Naive thymus-derived CD8-positive, alpha-beta T cell (primary cell): Measurements from ENCODE around the gene PCDHGA2. TPM values are rescaled to one million over a fixed set of nuclear protein-coding genes. Genes with fewer than 3 reads are reported as not detected.
"Not testable (repeated sequence)": the region's sequence is repeated elsewhere in the genome, so short reads cannot be mapped to it uniquely, and the experiment has no call there.

Source experiments
- ATAC-seq, 2 donors: fragments of 150-1000 bp; cut with Tn5 transposase in 1 of 2; sonication (Bioruptor Pico), chemical (Tn5 transposase) in 1 of 2; 1 replicate in 1 of 2; 2 replicates in 1 of 2; pipeline ENCODE4 v1.10.0; 2021; ENCODE audit warnings: mild to moderate bottlenecking in 2 of 2, moderate library complexity in 2 of 2
- POLR2A ChIA-PET: fragments of 350-600 bp; sonication (Branson Sonifier 250); formaldehyde crosslinking; loops from one replicate; lab custom pipeline; 2021; ENCODE audit warnings: antibody characterized with exemption; lab: Charles Lee
- DNase-seq, 10 donors: peaks; one replicate each; pipeline versions ENCODE4 v3.0.0 to v3.0.0-alpha.2; 2020 to 2022
- H3K27ac Mint-ChIP-seq, 10 donors: one replicate each; pipeline ENCODE4 v1.8.0; 2020 to 2022; ENCODE audit warnings: mild to moderate bottlenecking in 10 of 10, mixed read lengths in 10 of 10, moderate library complexity in 4 of 10, inconsistent platforms in 1 of 10
- H3K27me3 Mint-ChIP-seq, 5 donors: one replicate each; pipeline ENCODE4 v1.8.0; 2021 to 2022; ENCODE audit warnings: mixed read lengths in 5 of 5
- H3K36me3 Mint-ChIP-seq, 3 donors: one replicate each; pipeline ENCODE4 v1.8.0; 2020 to 2022; ENCODE audit warnings: mixed read lengths in 3 of 3, mild to moderate bottlenecking in 2 of 3, inconsistent platforms in 1 of 3
- H3K4me1 Mint-ChIP-seq, 4 donors: one replicate each; pipeline ENCODE4 v1.8.0; 2021 to 2022; ENCODE audit warnings: mixed read lengths in 4 of 4
- H3K4me3 Mint-ChIP-seq, 10 donors: one replicate each; pipeline ENCODE4 v1.8.0; 2020 to 2022; ENCODE audit warnings: mild to moderate bottlenecking in 10 of 10, mixed read lengths in 10 of 10, moderate library complexity in 6 of 10, inconsistent platforms in 1 of 10
- H3K9me3 Mint-ChIP-seq, 9 donors: one replicate each; pipeline ENCODE4 v1.8.0; 2020 to 2022; ENCODE audit warnings: mixed read lengths in 9 of 9, mild to moderate bottlenecking in 3 of 9, inconsistent platforms in 1 of 9, moderate library complexity in 1 of 9
- polyA plus RNA-seq, 3 donors: library from polyadenylated mRNA; unstranded; fragments of 300-500 nt; fragmentation: Illumina TruSeq; gene quantifications; one replicate each; pipeline ENCODE4 v1.2.3, GENCODE V29; 2021
- total RNA-seq, 8 experiments: library from RNA in 2 of 8; stranded (reverse) in 2 of 8; gene quantifications; one replicate each; pipeline ENCODE4 v1.2.3 and lab custom pipeline; 2021 to 2026

Gene PCDHGA2
- total RNA-seq (under 1 TPM; 0.16 to 0.18 TPM), polyA plus RNA-seq (not detected), total RNA-seq (lab: John Stamatoyannopoulos, UW) (0 to 0.29 (median 0.11) reads per million in 6 experiments)

DNA sequence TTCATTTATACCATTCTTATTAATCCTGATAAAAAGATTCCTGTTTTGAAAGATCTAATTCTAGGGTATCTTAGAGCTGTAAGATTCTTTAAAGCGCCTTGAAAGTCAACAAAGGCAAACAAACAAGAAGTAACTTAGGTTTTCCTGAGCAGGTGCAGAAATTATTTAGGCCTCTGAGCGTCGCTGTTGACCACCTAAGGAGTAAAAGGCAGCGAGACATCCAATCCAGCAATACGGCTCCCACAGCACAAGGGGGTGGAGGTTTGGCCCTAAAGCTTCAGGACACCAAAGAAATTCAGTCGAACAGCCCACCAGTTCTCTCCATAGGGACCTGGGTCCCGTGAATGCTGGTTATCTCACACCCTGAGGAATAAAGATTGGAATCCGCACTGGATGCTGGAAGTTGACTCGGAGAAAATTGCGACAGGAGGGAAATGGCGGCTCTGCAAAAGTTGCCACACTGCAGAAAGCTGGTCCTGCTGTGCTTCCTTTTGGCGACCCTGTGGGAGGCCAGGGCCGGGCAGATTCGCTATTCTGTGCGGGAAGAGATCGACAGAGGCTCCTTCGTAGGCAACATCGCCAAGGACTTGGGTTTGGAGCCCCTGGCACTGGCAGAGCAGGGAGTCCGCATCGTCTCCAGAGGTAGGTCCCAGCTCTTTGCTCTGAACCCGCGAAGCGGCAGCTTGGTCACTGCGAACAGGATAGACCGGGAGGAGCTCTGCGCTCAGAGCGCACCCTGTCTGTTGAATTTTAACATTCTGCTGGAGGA lies at the start of gene PCDHGA2:
Gene PCDHGA2 (plus strand): TSS at position 223 of the 769 bp plus-strand sequence.
- H3K36me3 Mint-ChIP-seq = peaks cover 26 to 79% (median 56%) of the 10 kb centered on the region in 3 donors
- H3K27ac Mint-ChIP-seq = no peak within 1 kb of the TSS
- H3K27me3 Mint-ChIP-seq = peaks cover 60 to 94% (median 82%) of the 10 kb centered on the region in 5 donors
- DNase-seq = no peak
- peaks cover 33 to 96% (median 74%) of the 10 kb centered on the region in 9 donors for H3K9me3 Mint-ChIP-seq
- H3K4me3 Mint-ChIP-seq = no peak within 1 kb of the TSS
- ATAC-seq = no peak
- peaks cover 0 to 1% (median 0%) of the 10 kb centered on the region in 4 donors for H3K4me1 Mint-ChIP-seq
- POLR2A ChIA-PET = no interaction called here

- POLR2A ChIA-PET = no interaction called here
- H3K4me1 Mint-ChIP-seq = peaks cover 0 to 5% (median 0%) of the 10 kb centered on the region in 4 donors
- H3K27me3 Mint-ChIP-seq = no peaks in the 10 kb centered on the region
- ATAC-seq = no peak
- H3K27ac Mint-ChIP-seq = no peak overlapping the region
- peaks cover 40 to 91% (median 76%) of the 10 kb centered on the region in 3 donors for H3K36me3 Mint-ChIP-seq
- DNase-seq = no peak
- H3K4me3 Mint-ChIP-seq = no peak overlapping the region
- H3K9me3 Mint-ChIP-seq = peaks cover 6 to 96% (median 50%) of the 10 kb centered on the region in 9 donors
Observed at GRCh38 chr5:141298376-141298775, 40.2 kb upstream of the PCDHGA2 start.

GRCh38 chr5:141303756-141304155 lies 34.8 kb upstream of the PCDHGA2 start, which contains the start of gene SLC25A2:
Gene SLC25A2, minus strand, starts transcription at chr5:141304049. Its CDS starts 184 bp downstream, at chr5:141303865.
- peaks cover 0 to 94% (median 31%) of the 10 kb centered on the region in 9 donors for H3K9me3 Mint-ChIP-seq
- no peaks in the 10 kb centered on the region for H3K27me3 Mint-ChIP-seq
- H3K36me3 Mint-ChIP-seq = peaks cover 9 to 72% (median 54%) of the 10 kb centered on the region in 3 donors
- no peak within 1 kb of the TSS for H3K4me3 Mint-ChIP-seq
- ATAC-seq (no peak), DNase-seq (no peak)
- no peak within 1 kb of the TSS for H3K27ac Mint-ChIP-seq
- H3K4me1 Mint-ChIP-seq = peaks cover 0 to 2% (median 0%) of the 10 kb centered on the region in 4 donors
- POLR2A ChIA-PET = no interaction called here

GRCh38 chr5:141306630-141307029 lies 31.9 kb upstream of the PCDHGA2 start:
- Mint-ChIP-seq H3K36me3 (peaks cover 11 to 67% (median 48%) of the 10 kb centered on the region in 3 donors), H3K4me1 (peaks cover 0 to 2% (median 0%) of the 10 kb centered on the region in 4 donors), H3K27me3 (no peaks in the 10 kb centered on the region), H3K9me3 (peaks cover 3 to 94% (median 39%) of the 10 kb centered on the region in 9 donors), H3K4me3 (no peak overlapping the region), H3K27ac (peak overlapping the region in 1 of 10 donors; percentile 29)
- ATAC-seq (no peak), DNase-seq (no peak)
- POLR2A ChIA-PET = no interaction called here

DNA sequence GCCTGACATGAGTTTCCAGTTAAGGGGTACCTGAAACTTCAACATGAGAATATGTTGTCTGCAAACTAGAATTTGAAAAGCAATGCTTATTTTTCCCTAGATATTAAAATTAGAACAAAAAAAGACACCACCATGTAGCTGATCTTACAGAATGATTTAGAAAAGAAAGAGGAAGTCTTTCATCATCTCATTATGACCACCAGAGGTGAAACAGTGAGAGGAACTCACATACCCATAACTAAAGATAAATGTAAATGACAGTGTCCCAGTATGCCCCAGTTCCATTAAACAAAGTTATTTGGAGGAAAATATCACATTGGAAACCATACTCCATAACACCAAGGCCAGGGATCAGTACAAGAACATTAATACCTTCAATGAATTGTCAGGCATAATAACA lies 24.8 kb upstream of the PCDHGA2 start:
- H3K4me1 Mint-ChIP-seq = peaks cover 4 to 11% (median 7%) of the 10 kb centered on the region in 4 donors
- no peak for ATAC-seq
- H3K9me3 Mint-ChIP-seq = peaks cover 19 to 99% (median 58%) of the 10 kb centered on the region in 9 donors
- DNase-seq = no peak
- no peak overlapping the region for H3K27ac Mint-ChIP-seq
- POLR2A ChIA-PET = no interaction called here
- peaks cover 33 to 86% (median 58%) of the 10 kb centered on the region in 3 donors for H3K36me3 Mint-ChIP-seq
- no peak overlapping the region for H3K4me3 Mint-ChIP-seq
- H3K27me3 Mint-ChIP-seq = no peaks in the 10 kb centered on the region

DNA sequence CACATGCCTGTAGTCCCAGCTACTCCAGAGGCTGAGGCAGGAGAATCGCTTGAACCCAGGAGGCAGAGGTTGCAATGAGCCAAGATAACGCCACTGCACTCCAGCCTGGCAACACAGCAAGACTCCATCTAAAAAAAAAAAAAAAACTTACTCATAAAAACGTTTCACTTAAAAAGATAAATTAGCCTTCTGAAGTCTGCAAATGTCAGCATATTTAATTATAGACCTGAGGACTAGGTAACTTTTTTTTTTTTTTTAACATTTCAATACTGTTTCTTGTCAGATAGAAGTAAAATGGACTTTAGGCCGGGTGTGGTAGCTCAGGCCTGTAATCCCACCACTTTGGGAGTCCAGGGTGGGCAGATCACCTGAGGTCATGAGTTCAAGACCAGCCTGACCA lies 21.6 kb upstream of the PCDHGA2 start:
- H3K4me3 Mint-ChIP-seq, ATAC-seq, DNase-seq, H3K27me3 Mint-ChIP-seq: not testable (repeated sequence)
- peaks cover 18 to 99% (median 67%) of the 10 kb centered on the region in 9 donors for H3K9me3 Mint-ChIP-seq
- H3K36me3 Mint-ChIP-seq = peaks cover 42 to 92% (median 65%) of the 10 kb centered on the region in 3 donors
- H3K4me1 Mint-ChIP-seq = peaks cover 20 to 36% (median 29%) of the 10 kb centered on the region in 4 donors
- H3K27ac Mint-ChIP-seq = peak overlapping the region in 1 of 10 donors; percentile 9
- POLR2A ChIA-PET = interaction anchor here (0.7 kb wide), 1 partner anchor 755 kb away, joined by 5 read pairs; no protein-coding TSS in a partner anchor

GRCh38 chr5:141319202-141319601 lies 19.4 kb upstream of the PCDHGA2 start:
- H3K9me3 Mint-ChIP-seq = peaks cover 17 to 90% (median 57%) of the 10 kb centered on the region in 9 donors
- POLR2A ChIA-PET = interaction anchor here (0.6 to 1.9 kb wide), 3 partner anchors 59 to 318 kb away, joined by 4 to 9 read pairs (median 5); partner anchors contain the start of genes HDAC3 and RELL2
- H3K4me3 Mint-ChIP-seq = peak overlapping the region in 9 of 10 donors; percentile 29 to 100 (median 97)
- DNase-seq (no peak), ATAC-seq (no peak)
- peak overlapping the region in 3 of 10 donors; percentile 11 to 100 (median 14) for H3K27ac Mint-ChIP-seq
- H3K36me3 Mint-ChIP-seq = peaks cover 36 to 81% (median 48%) of the 10 kb centered on the region in 3 donors
- peaks cover 0 to 1% (median 0%) of the 10 kb centered on the region in 5 donors for H3K27me3 Mint-ChIP-seq
- peaks cover 20 to 36% (median 29%) of the 10 kb centered on the region in 4 donors for H3K4me1 Mint-ChIP-seq

DNA sequence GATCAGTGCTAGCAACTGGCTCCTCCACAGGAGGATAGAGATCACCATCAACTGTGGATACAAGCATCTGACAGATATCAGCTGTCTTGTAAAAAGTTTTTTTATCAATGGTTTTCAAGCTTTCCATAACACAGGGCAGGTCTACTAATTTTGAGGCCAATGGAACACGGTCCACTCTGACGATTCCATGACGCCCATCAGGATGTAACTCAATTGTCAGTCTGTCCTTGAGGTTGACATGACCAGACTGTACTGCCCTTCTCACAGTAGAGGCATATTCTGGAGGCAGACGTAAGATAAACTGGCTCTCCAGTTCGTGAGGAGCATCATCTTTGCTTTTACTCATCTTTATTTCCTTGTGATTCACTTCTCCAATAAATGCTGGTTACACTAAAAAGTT lies 18.9 kb upstream of the PCDHGA2 start:
- Mint-ChIP-seq H3K27ac (peak overlapping the region in 7 of 10 donors; percentile 97 to 100 (median 99)), H3K4me1 (peaks cover 20 to 36% (median 29%) of the 10 kb centered on the region in 4 donors), H3K27me3 (peaks cover 0 to 2% (median 1%) of the 10 kb centered on the region in 5 donors), H3K9me3 (peaks cover 12 to 87% (median 54%) of the 10 kb centered on the region in 9 donors), H3K4me3 (peak overlapping the region; percentile 92 to 100 (median 98)), H3K36me3 (peaks cover 36 to 79% (median 43%) of the 10 kb centered on the region in 3 donors)
- POLR2A ChIA-PET = interaction anchor here (0.6 to 1.9 kb wide), 13 partner anchors 60 to 772 kb away, joined by 4 to 13 read pairs (median 5); partner anchors contain the start of genes DIAPH1, EIF4EBP3, HDAC3 and IK
- DNase-seq = no peak
- ATAC-seq = no peak

DNA sequence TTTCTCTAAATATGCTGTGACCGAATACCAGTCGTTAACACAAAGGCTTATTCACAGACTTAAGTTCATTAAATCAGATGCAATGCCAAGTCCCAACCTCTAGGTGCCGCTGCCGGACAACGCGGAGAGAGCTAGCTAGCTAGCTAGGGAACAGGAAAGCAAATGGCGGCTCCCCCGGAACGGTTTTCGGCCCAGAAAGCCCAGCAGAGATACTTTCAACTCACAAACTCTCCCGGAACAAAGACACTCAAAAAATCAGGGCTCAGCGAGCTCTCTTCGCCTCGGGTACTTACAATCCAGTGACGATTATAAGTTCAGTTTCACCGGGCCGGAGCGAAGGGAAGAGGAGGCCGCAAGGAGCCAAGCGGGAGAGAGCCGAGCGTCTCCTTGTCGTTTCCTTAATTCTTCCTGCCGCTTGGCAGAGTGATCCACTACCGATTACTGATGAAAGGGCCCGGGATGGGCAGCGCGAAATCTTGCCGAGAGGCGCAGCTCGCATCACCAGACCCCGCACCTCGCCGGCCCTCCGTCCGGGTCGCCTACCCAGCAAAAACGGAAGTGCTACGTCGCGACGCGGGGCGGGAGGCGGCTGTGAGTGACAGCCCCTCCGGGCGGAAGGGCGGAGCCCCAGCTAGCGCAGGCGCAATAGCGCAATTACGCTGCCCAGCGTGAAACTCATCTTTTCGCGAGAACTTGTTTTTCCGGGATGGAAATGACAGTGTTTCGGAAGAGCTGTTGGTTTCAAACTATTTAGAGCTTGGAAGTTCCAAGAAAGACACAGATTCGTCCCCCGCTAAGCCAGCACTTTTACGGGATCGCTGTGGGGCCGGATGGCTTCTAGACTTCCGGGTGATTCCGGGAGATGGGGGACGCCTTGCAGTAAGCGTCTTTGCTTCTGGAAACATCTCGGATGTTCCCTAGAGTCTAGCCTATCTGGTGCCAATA lies 18.1 kb upstream of the PCDHGA2 start, which contains the start of gene TAF7:
Gene TAF7 (minus strand): TSS at position 560 of the 945 bp plus-strand sequence. CDS start 740 bp downstream, outside the sequence.
- H3K9me3 Mint-ChIP-seq = peaks cover 4 to 81% (median 48%) of the 10 kb centered on the region in 9 donors
- H3K36me3 Mint-ChIP-seq = peaks cover 28 to 71% (median 35%) of the 10 kb centered on the region in 3 donors
- ATAC-seq = peak; percentile 88 to 89

DNA sequence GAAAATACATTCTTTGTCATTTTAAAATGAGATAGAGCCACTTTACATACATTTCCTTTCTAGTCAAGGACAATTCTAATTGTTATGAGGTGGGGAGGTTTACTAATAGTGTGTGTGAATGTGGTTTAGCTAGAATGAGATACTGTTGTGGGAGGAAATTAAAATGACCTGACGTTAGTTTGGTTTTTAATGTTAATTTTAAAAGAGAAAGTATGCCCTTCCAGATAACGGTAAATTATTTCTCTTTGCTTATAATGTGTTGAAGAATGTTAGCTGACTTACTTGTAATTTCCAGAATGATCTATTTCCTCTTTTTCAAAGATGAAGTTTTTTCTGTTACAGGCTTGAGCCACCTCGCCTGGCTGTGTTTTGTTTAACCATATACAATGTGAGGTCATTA lies 16.3 kb upstream of the PCDHGA2 start:
- POLR2A ChIA-PET = no interaction called here
- ATAC-seq = no peak
- Mint-ChIP-seq H3K9me3 (peaks cover 0 to 78% (median 48%) of the 10 kb centered on the region in 9 donors), H3K4me1 (peaks cover 28 to 39% (median 33%) of the 10 kb centered on the region in 4 donors), H3K4me3 (peak overlapping the region in 3 of 10 donors; percentile 9 to 96 (median 94)), H3K36me3 (peaks cover 22 to 57% (median 43%) of the 10 kb centered on the region in 3 donors), H3K27ac (peak overlapping the region in 2 of 10 donors; percentile 58 to 72), H3K27me3 (peaks cover 0 to 17% (median 11%) of the 10 kb centered on the region in 5 donors)
- no peak for DNase-seq

More for the DNA sequence above, 18.1 kb upstream of the PCDHGA2 start, which contains the start of gene TAF7:
- POLR2A ChIA-PET = interaction anchor here (0.6 to 1.9 kb wide), 18 partner anchors 8 to 773 kb away, joined by 3 to 13 read pairs (median 5); partner anchors contain the start of genes DIAPH1, EIF4EBP3, HDAC3 and IK
- Mint-ChIP-seq H3K27me3 (peaks cover 0 to 4% (median 1%) of the 10 kb centered on the region in 5 donors), H3K4me1 (peaks cover 20 to 31% (median 28%) of the 10 kb centered on the region in 4 donors), H3K4me3 (peak within 1 kb of the TSS; percentile 92 to 100 (median 98)), H3K27ac (peak within 1 kb of the TSS; percentile 97 to 100 (median 99))
- peak; percentile 86 to 96 (median 90) for DNase-seq
